ENCODE measurements around the gene KDM7A. TPM values are rescaled to one million over a fixed set of nuclear protein-coding genes. Genes with fewer than 3 reads are reported as not detected.
A peak's percentile ranks its signal among the peaks of the same experiment; 100 is the strongest.
"Not testable (repeated sequence)": the region's sequence is repeated elsewhere in the genome, so short reads cannot be mapped to it uniquely, and the experiment has no call there.

Gene KDM7A
- total RNA-seq, 2 donors from 2014 or later, result 5.3 to 9.6 TPM

DNA sequence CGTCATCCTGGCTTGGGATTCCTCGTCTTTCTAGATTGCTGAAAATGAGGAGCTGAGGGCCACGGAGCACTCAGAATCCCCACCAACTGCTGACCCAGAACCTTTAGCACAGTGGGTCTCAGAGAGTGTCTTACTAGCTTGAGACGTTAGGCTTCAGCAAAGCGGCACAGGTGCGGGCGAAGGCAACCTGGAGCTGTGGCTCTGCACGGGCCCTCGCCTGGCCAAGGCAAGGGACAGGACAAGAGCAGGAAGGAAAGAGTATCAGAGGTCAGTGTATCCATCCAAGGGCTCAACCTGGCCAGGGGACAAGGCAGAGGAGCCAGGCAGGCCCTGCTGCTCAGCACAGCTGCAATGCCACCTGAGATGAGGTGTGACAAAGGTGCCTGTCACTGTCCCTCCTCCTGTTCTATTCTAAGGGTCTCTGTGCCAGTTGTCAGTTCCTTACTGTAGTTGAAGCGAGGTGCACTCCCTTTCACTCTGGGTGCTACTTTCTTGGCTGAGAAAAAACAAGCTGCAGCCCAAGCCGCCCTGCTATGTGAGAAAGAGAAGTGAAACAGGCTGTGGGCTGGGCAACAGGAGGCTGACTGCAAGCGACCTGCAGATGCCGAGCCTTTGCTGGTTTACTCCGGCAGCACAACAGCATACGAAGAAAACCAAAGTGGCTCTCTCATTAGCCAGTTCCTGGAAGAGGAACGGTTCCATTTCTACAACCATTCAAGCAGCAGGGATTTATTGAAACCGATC, 33.3 kb upstream of the KDM7A start:
- Histone ChIP-seq H3K27ac (no peak overlapping the region), H3K4me1 (peaks cover 15% of the 10 kb centered on the region), H3K9me3 (no peaks in the 10 kb centered on the region), H3K27me3 (no peaks in the 10 kb centered on the region), H3K4me3 (no peak overlapping the region), H3K36me3 (replicated peaks in 1 of 2; ENCODE audit: insufficient read depth in 1 of 2, low read depth in 2 of 2) (no peaks in the 10 kb centered on the region)
- peak in 1 of 4 donors; percentile 57 for DNase-seq
- intact Hi-C loops (cut with DNase I), result no loop called here
- WGBS, 2 donors, result 82 to 92% methylated on average over 17 of the region's 17 CpGs
- ATAC-seq, result no peak
- TF ChIP-seq POLR2A (IDR thresholded peaks at IDR 0.05), result no peak
- TF ChIP-seq, protein P1, sequence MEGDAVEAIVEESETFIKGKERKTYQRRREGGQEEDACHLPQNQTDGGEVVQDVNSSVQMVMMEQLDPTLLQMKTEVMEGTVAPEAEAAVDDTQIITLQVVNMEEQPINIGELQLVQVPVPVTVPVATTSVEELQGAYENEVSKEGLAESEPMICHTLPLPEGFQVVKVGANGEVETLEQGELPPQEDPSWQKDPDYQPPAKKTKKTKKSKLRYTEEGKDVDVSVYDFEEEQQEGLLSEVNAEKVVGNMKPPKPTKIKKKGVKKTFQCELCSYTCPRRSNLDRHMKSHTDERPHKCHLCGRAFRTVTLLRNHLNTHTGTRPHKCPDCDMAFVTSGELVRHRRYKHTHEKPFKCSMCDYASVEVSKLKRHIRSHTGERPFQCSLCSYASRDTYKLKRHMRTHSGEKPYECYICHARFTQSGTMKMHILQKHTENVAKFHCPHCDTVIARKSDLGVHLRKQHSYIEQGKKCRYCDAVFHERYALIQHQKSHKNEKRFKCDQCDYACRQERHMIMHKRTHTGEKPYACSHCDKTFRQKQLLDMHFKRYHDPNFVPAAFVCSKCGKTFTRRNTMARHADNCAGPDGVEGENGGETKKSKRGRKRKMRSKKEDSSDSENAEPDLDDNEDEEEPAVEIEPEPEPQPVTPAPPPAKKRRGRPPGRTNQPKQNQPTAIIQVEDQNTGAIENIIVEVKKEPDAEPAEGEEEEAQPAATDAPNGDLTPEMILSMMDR (IDR thresholded peaks at IDR 0.05), result no peak

DNA sequence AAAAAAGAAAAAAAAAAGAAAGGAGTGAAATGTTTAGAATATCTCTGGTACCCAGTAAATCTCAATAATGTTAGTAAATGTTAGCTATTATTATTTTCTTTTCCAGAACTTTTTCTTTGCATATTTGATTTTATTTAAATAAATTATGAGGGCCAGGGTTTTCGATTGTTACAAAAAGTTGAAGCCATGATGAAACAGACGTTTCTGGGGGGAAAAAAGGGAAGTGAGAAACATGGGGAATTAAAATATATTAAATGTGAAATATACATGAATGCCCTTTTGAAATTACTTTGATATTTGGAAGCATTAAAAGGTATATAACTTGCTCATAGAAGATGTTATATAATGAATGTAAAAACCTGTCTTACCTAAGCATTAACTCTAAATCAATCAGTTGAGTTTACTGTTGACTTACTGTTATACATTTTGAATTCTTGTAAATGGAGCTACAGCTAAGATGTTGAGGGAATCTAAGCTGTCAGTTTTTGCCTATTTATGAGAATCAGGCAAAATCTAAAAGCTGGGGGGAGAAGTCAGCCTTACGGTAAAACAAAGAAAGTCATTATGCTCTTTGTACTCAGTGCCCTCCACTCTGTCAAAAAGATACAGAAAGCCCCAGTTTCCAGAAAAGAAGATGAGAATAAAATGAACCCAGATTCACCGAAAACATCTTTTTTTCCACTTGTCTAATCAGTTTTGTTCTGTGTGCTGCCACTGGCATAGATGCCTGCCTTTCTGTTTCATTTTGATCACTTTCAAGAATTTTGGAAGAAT, 30.0 kb upstream of the KDM7A start:
- Histone ChIP-seq H3K4me1 (no peaks in the 10 kb centered on the region), H3K27ac (no peak overlapping the region), H3K27me3 (no peaks in the 10 kb centered on the region), H3K9me3 (no peaks in the 10 kb centered on the region), H3K4me3 (no peak overlapping the region), H3K36me3 (replicated peaks in 1 of 2; ENCODE audit: insufficient read depth in 1 of 2, low read depth in 2 of 2) (no peaks in the 10 kb centered on the region)
- DNase-seq (no peak), ATAC-seq (no peak)
- 77 to 82% methylated on average over 4 of the region's 4 CpGs for WGBS, 2 donors
- TF ChIP-seq, protein P1 (IDR thresholded peaks at IDR 0.05), result no peak
- TF ChIP-seq POLR2A (IDR thresholded peaks at IDR 0.05), result no peak
- intact Hi-C loops (cut with DNase I), result no loop called here

DNA sequence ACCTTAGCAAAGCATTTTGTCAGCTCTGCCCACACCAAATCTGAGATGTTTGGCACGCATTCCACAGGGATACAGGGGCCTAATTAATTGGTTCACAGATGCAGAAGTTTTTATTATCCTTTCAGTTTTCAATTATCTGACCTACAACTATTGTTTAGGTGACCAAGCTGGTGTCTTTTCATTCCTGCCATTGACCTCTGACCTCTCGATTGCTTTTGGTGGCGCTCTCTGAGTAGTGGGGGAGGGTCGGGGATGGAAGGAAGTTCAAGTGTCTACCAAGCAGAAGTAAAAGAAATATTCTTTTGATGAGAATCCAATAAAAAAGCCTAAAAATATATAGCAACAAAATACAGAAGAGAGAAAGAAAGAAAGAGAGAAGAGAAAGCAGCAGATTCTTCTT, 28.8 kb upstream of the KDM7A start:
- Histone ChIP-seq H3K27ac (no peak overlapping the region), H3K4me3 (no peak overlapping the region), H3K36me3 (replicated peaks in 1 of 2; ENCODE audit: insufficient read depth in 1 of 2, low read depth in 2 of 2) (no peaks in the 10 kb centered on the region), H3K4me1 (no peaks in the 10 kb centered on the region), H3K27me3 (no peaks in the 10 kb centered on the region), H3K9me3 (no peaks in the 10 kb centered on the region)
- intact Hi-C loops (cut with DNase I), result no loop called here
- TF ChIP-seq, protein P1 (IDR thresholded peaks at IDR 0.05), result no peak
- no peak for TF ChIP-seq POLR2A (IDR thresholded peaks at IDR 0.05)
- WGBS, 2 donors, result 67 to 70% methylated on average over 4 of the region's 4 CpGs
- no peak for DNase-seq
- ATAC-seq, result no peak

- TF ChIP-seq, protein P1 (IDR thresholded peaks at IDR 0.05), result no peak
- TF ChIP-seq POLR2A (IDR thresholded peaks at IDR 0.05), result no peak
- intact Hi-C loops (cut with DNase I), result no loop called here
- no peaks in the 10 kb centered on the region for H3K27me3 ChIP-seq
- no peaks in the 10 kb centered on the region for H3K4me1 ChIP-seq
- DNase-seq (no peak), ATAC-seq (no peak)
- no peak overlapping the region for H3K27ac ChIP-seq
- no peaks in the 10 kb centered on the region for H3K36me3 ChIP-seq (replicated peaks in 1 of 2; ENCODE audit: insufficient read depth in 1 of 2, low read depth in 2 of 2)
- H3K9me3 ChIP-seq, result no peaks in the 10 kb centered on the region
- H3K4me3 ChIP-seq, result no peak overlapping the region
These were observed 26.8 kb upstream of the KDM7A start for GRCh38 chr7:140203556-140203955.

GRCh38 chr7:140202942-140203341, 26.2 kb upstream of the KDM7A start:
- H3K4me3 ChIP-seq; DNase-seq; intact Hi-C loops (cut with DNase I); H3K27me3 ChIP-seq; ATAC-seq; H3K9me3 ChIP-seq; H3K36me3 ChIP-seq (replicated peaks in 1 of 2; ENCODE audit: insufficient read depth in 1 of 2, low read depth in 2 of 2); H3K4me1 ChIP-seq; H3K27ac ChIP-seq: not testable (repeated sequence)
- 89 to 96% methylated on average over 6 of the region's 6 CpGs for WGBS, 2 donors
